GM12892 (cell line): Measurements from ENCODE around the gene EMC10. TPM values are rescaled to one million over a fixed set of nuclear protein-coding genes. Genes with fewer than 3 reads are reported as not detected.

Source experiments
- DNase-seq: peaks from one replicate; pipeline ENCODE4 v3.0.0; 2011; ENCODE audit not compliant: insufficient read length
- FAIRE-seq: peaks from 2 replicates; lab custom pipeline; 2011; peaks lifted over from hg19 to GRCh38; lab: Jason Lieb, UNC
- POLR2A ChIP-seq: IDR thresholded peaks from 2 replicates; pipeline ENCODE4 v1.6.1; 2011; ENCODE audit warnings: low read depth, low read length, control low read depth
- POLR2AphosphoS5 ChIP-seq: IDR thresholded peaks from 2 replicates; pipeline ENCODE4 v1.6.1; 2011; ENCODE audit warnings: low read depth, low read length, control low read depth
- TAF1 ChIP-seq: IDR thresholded peaks from 2 replicates; pipeline ENCODE4 v1.6.1; 2011; ENCODE audit warnings: low read depth, mild to moderate bottlenecking, control low read depth, low read length, borderline replicate concordance
- polyA plus RNA-seq: library from polyadenylated mRNA; unstranded; fragments of >200 nt; gene quantifications from one replicate; pipeline ENCODE4 v1.2.1, GENCODE V29; 2012; ENCODE audit warnings: missing spikeins, inconsistent platforms; ENCODE audit not compliant: missing spikeins

EMC10 gene
- polyA plus RNA-seq = 15.9 TPM

GRCh38 chr19:50476224-50476906 lies at the start of gene EMC10, which contains the start of gene GARIN5A:
EMC10 (plus strand) TSS chr19:50476507; CDS start chr19:50476545, 38 bp downstream.
GARIN5A (minus strand) TSS chr19:50476848; CDS start chr19:50476388, 460 bp downstream.
- peak; percentile 94 for FAIRE-seq

GRCh38 chr19:50427318-50427925 lies 48.9 kb upstream of the EMC10 start:
- FAIRE-seq (no peak), DNase-seq (no peak)
- TF ChIP-seq TAF1 (no peak), POLR2A (no peak), POLR2AphosphoS5 (no peak)

More at GRCh38 chr19:50476224-50476906, at the start of gene EMC10, which contains the start of gene GARIN5A:
- peak; percentile 100 for DNase-seq
- TF ChIP-seq POLR2AphosphoS5 = peak; percentile 98
- peak; percentile 93 for TF ChIP-seq TAF1
- TF ChIP-seq POLR2A = peak; percentile 99

- FAIRE-seq = no peak
- TF ChIP-seq POLR2A (no peak), TAF1 (no peak), POLR2AphosphoS5 (no peak)
- DNase-seq = no peak
Measured at GRCh38 chr19:50427997-50428425, 48.3 kb upstream of the EMC10 start.

DNA sequence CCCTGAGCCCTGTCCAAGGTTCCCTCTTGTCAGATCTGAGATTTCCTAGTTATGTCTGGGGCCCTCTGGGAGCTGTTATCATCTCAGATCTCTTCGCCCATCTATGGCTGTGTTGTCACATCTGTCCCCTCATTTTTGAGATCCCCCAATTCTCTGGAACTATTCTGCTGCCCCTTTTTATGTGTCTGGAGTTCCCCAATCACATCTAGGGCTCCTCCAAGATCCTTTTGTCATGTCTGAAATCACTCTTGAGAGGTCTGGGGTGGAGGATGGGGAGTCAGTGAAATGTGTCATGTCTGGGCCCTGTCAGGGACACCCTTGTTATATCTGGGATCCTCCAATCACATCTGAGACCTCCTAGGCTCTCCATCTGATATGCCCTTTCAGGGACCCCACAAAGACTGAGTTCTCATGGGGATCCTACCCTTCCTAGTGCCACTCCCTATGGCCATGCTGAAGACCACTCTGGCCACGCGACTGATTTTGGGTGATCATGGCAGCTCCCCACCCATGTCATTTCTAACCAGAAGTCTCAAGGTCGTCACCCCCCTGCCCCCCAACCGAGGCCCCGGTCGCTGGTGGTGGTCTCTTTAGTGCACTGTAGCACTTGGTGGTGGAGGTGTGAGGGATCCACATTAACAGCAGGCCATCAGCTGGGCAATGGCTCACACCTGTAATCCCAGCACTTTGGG lies 47.4 kb upstream of the EMC10 start:
- TF ChIP-seq POLR2AphosphoS5 (no peak), POLR2A (no peak), TAF1 (no peak)
- FAIRE-seq (no peak), DNase-seq (no peak)

DNA sequence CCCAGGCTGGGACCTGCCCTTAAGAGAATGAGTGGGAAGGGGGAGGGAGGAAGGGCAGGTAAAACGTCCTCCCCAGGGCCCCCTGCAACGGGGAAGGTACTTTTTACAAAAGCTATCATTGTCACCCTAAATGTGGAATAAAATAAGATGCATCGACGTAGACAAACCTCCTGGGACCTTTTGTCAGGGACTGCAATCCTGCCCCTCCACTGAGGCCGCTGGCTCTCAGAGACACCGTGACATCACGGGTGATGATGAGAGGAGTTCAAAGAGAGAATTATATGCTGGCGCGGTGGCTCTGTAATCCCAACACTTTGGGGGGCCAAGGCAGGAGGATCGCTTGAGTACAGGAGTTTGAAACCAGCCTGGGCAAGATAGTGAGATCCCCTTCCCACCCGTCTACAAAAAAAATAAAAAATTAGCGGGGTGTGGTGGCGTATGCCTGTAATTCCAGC lies 45.4 kb upstream of the EMC10 start:
- TF ChIP-seq TAF1 (no peak), POLR2A (no peak; the same call in 1 of the 2 replicates), POLR2AphosphoS5 (no peak)
- DNase-seq (no peak), FAIRE-seq (peak; percentile 54)

DNA sequence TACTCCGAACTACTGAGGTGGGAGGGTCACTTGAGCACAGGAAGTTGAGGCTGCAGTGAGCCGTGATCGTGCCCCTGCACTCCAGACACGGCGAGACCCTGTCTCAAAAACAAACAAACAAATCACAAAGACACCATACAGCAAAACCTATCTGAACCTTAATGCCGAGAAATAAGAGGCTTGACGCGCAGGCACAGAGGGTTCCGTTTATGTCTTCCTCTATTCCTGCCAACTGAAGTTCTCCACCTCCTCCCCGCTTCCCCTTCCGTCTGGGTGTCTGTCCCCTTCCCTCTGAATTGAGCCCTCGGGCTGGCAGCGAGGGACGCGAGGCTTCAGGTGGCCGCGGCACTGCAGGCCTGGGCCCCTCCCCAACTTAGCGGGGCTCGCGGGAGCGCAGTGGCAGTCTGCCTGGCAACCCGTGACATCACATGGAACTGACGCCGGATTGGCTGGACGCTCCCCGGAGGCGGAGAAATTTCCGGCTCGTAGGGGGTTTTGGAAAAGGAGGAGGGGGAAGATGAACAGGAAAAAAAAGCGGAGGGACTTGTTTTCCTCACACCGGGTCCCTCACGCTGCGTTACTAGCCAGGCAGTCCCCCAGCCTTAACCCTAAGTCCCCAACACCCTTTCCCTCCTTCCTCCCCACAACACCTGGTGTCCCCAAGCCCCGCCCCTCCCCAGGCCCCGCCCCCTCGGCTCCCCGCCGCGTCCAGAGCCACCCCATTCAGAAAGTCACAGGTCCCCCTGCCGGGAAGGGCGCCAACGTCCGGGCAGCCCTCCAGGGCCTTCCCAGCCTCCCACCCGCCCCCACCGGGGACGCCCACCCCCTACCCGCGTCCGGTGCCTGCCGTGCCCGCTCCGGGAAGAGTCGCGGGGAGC lies 44.7 kb upstream of the EMC10 start:
- TF ChIP-seq POLR2A (no peak; the same call in none of the 2 replicates), POLR2AphosphoS5 (peak; percentile 37; the same call in 1 of the 2 replicates), TAF1 (peak; percentile 55; the same call in 1 of the 2 replicates)
- DNase-seq (peak; percentile 82), FAIRE-seq (peak; percentile 99)

GRCh38 chr19:50432221-50433028 lies 43.9 kb upstream of the EMC10 start, which contains the start of gene MYBPC2:
MYBPC2 (plus strand) TSS chr19:50432892; CDS start chr19:50432954, 62 bp downstream.
- TF ChIP-seq POLR2AphosphoS5 = no peak
- TF ChIP-seq TAF1 = no peak
- no peak; the same call in 1 of the 2 replicates for TF ChIP-seq POLR2A
- no peak for DNase-seq
- FAIRE-seq = no peak

- DNase-seq (no peak), FAIRE-seq (no peak)
- no peak for TF ChIP-seq POLR2AphosphoS5
Measured at GRCh38 chr19:50433201-50434180, 42.8 kb upstream of the EMC10 start.

DNA sequence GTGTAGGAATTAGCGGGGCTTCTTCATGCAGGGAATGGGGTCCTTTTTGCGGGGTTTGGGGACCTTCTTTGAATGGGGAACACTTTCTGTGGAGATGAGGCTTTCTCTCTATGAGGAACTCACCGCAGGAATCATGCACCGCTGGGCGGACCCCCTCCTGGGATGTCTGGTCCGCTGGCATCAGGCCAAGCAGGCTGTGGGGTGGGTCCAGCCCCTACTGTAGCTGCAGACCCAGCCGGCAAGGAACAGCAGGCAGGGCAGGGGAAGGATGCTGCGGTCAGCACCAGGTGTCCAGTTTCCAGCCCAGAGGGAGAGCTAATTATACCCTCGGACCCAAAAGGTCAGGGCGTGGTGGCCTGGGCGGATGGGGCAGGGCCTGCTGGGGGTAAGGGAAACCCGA lies 41.8 kb upstream of the EMC10 start:
- FAIRE-seq = no peak
- DNase-seq = no peak
- TF ChIP-seq POLR2AphosphoS5 (no peak), TAF1 (no peak), POLR2A (no peak)
